ENCODE measurements around the gene PAN2.

DNA sequence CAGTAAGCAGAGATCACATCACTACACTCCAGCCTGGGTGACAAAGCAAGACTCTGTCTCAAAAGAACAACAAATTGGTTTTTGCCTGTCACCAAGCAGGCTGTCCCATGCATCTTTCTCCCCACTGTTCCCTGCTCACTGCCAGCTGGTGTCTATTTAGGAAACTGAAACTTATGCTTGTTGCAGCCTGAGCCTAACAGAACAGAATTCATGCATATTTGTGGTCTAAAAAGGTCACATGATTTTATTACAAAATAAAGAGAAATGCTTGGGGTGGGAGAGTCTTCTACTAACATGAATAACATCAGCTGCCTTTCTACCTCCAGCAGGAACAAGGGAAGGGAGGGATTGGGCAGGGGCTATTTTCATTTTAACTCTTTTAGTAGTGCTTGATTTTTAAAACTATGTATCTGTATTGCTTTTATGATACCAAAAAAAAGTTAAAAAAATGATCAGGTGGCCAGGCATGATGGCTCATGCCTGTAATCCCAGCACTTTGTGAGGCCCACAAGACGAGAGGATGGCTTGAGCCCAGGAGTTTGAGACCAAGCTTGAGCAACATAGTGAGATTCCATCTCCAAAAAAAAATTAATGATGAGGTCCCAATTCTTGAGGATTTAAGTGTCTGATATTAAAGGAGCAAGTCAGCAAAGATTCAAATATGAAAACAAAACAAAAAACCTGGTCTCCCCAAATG, 25.2 kb upstream of the PAN2 start:
- TF ChIP-seq, protein P1, sequence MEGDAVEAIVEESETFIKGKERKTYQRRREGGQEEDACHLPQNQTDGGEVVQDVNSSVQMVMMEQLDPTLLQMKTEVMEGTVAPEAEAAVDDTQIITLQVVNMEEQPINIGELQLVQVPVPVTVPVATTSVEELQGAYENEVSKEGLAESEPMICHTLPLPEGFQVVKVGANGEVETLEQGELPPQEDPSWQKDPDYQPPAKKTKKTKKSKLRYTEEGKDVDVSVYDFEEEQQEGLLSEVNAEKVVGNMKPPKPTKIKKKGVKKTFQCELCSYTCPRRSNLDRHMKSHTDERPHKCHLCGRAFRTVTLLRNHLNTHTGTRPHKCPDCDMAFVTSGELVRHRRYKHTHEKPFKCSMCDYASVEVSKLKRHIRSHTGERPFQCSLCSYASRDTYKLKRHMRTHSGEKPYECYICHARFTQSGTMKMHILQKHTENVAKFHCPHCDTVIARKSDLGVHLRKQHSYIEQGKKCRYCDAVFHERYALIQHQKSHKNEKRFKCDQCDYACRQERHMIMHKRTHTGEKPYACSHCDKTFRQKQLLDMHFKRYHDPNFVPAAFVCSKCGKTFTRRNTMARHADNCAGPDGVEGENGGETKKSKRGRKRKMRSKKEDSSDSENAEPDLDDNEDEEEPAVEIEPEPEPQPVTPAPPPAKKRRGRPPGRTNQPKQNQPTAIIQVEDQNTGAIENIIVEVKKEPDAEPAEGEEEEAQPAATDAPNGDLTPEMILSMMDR (IDR thresholded peaks at IDR 0.05): no peak
- TF ChIP-seq POLR2A (IDR thresholded peaks at IDR 0.05) (no peak), POLR2AphosphoS5 (IDR thresholded peaks at IDR 0.05) (no peak)
